PC-9 (cell line): ENCODE results near the gene PRICKLE2.

Source experiments
- CTCF ChIP-seq: fragments of 200-600 bp; sonication (generic); conservative IDR thresholded peaks from 2 replicates; pipeline ENCODE4 v1.6.1; 2017; ENCODE audit warnings: mixed run types, antibody characterized with exemption, mild to moderate bottlenecking, moderate library complexity
- EZH2 ChIP-seq: fragments of 200-600 bp; sonication (generic); IDR thresholded peaks from 2 replicates; pipeline ENCODE4 v1.8.0; 2017; ENCODE audit warnings: antibody characterized with exemption, low read depth

GRCh38 chr3:64099316-64099715 is 126.0 kb downstream of the PRICKLE2 start:
- TF ChIP-seq CTCF (no peak), EZH2 (no peak)
